ENCODE data around the gene ANKFN1.

- TF ChIP-seq CTCF (conservative IDR thresholded peaks at IDR 0.05; ENCODE audit: low read depth, low read length) (no peak), EZH2 (IDR thresholded peaks at IDR 0.05; ENCODE audit: borderline replicate concordance, low read depth, low read length, poor library complexity, severe bottlenecking) (no peak)
These were observed 77.4 kb downstream of the ANKFN1 start for GRCh38 chr17:56230660-56231059.

Measured in A673 (cell line).